ENCODE results near the gene ALG12. TPM values are rescaled to one million over a fixed set of nuclear protein-coding genes. Genes with fewer than 3 reads are reported as not detected.

The ALG12 gene
- total RNA-seq: 6.8 TPM

DNA sequence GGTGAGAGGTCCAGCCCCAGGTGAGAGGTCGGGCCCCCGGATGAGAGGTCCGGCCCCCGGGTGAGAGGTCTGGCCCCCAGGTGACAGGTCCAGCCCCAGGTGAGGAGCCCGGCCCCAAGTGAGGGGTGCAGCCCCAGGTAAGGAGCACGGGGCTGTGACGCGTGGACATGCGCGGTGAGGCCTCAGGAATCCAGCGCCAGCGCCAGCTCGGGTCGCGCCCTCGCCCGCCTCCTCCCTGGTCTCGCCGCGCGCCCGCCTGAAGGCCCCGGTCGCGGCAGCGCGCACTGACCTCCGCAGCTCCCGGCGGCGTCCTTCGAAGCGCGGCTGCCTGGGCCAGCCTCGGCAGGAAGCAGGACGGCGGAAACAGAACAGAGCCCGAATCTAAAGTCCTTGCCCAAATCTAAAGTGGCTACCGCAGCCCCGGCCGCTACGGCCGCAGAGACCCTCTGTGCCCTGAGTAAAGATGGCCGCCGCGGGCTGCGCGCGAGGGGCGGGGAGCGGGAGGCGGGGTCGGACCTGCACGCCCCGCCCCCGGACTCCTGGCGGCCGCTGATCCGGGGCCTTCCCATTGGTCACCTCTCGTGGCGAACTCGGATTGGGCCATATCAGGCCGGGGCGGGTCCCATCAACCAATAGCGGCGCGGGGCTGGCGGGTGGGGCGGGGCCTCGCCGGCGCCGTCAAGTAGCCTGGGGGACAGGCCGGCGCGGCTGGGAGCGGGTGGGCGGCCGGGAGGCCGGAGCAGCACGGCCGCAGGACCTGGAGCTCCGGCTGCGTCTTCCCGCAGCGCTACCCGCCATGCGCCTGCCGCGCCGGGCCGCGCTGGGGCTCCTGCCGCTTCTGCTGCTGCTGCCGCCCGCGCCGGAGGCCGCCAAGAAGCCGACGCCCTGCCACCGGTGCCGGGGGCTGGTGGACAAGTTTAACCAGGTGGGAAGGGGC lies at the start of gene ALG12, which contains the start of gene CRELD2:
Gene ALG12 (minus strand): TSS at position 465 of the 937 bp plus-strand sequence. CDS start 4,673 bp downstream, outside the sequence.
Gene CRELD2 (plus strand): TSS at position 661 of the 937 bp plus-strand sequence. CDS start 136 bp downstream, at position 797.
- H3K9me3 ChIP-seq (ENCODE audit: low read depth, low read length): no peaks in the 10 kb centered on the region
- H3K4me1 ChIP-seq (ENCODE audit: insufficient read depth, low read length): peaks cover 21% of the 10 kb centered on the region
- no peaks in the 10 kb centered on the region for H3K27me3 ChIP-seq (ENCODE audit: insufficient read depth, low read length)
- H3K4me3 ChIP-seq (ENCODE audit: low read length): peak within 1 kb of the TSS; percentile 79

GRCh38 chr22:49967706-49968208 lies 49.5 kb upstream of the ALG12 start:
- Histone ChIP-seq H3K27me3 (ENCODE audit: insufficient read depth, low read length) (no peaks in the 10 kb centered on the region), H3K4me1 (ENCODE audit: insufficient read depth, low read length) (peaks cover 81% of the 10 kb centered on the region), H3K4me3 (ENCODE audit: low read length) (no peak overlapping the region), H3K9me3 (ENCODE audit: low read depth, low read length) (no peaks in the 10 kb centered on the region)

DNA sequence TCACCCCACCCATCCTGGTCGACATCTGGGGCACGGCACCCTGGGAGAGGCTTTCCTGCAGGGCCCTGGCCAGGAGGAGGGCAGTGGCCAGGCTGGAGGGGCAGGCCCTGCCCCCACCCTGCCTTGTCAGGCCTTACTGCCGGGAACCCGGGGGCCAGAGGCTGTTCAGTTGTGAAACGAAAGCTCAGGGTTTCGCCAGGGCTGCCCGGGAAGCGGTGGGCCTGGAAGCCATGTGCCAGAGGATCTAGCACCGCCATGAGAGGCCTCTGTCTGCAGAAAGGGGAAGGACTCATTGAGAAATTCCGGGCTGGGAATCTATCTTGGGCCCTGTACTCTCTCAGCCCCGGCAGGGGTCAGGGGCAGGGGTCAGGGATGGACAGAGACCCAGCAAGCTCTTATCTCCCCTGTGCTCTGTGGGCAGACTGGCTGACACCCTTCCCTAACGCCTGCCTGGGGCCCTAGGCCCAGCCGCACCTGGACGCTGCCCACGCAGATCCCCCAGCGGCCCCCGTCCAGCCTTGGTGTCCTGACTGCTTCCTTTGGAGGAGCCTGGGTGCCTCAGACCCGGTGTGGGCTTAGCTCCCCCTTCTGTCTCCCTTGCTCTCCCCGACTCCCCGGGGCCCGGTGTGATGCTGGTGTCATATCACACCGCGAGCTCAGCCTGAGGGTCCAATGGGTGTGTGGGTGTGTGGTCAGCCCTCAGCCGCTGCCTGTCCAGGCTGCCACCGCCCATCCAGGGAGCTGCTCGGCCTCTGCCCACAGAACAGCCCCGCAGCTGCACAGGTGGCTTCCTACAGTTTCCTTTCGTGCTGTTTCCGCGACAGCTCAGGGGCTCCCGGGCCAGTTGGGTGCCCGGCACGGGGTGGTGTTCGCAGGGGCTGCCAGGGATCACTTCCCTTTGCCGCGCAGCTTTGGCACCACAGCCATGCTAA lies 48.8 kb upstream of the ALG12 start:
- Histone ChIP-seq H3K27me3 (ENCODE audit: insufficient read depth, low read length) (no peaks in the 10 kb centered on the region), H3K4me1 (ENCODE audit: insufficient read depth, low read length) (peaks cover 85% of the 10 kb centered on the region), H3K9me3 (ENCODE audit: low read depth, low read length) (no peaks in the 10 kb centered on the region), H3K4me3 (ENCODE audit: low read length) (no peak overlapping the region)

DNA sequence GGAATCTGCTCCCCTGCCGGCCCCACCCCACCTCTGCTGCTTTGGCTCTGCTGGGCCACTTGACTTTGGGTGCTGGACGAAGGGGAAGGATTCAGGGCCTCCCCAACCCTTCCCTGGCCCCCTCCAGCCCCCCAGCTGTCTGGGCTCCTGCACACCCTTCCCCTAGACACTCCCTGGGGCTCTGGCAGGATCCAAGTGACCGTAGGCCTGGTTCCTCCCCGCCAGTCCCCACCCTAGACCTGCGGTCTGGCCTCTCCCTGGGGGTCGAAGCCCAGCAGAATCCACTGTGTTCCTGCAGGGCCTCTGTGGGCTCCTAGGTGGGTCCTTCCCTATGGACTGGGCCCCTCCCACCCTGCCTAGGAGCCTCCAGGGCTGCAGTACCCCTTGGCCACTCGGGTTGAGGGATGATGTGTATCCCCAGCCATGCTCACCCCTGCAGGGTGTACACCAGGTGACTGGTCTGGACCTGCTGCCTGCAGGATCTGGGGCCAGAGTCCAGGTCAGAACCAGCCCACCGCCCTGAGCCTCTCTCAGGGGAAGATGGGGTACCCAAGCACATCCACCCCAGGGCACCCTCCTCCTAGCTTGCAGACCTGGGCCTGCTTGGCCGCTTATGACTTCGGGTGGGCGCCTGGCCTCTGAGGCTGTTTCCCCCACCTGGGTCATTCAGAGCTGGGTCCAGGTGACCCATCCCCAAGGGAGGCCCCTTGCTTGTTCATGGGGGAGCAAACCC lies 48.0 kb upstream of the ALG12 start:
- peaks cover 80% of the 10 kb centered on the region for H3K4me1 ChIP-seq (ENCODE audit: insufficient read depth, low read length)

DNA sequence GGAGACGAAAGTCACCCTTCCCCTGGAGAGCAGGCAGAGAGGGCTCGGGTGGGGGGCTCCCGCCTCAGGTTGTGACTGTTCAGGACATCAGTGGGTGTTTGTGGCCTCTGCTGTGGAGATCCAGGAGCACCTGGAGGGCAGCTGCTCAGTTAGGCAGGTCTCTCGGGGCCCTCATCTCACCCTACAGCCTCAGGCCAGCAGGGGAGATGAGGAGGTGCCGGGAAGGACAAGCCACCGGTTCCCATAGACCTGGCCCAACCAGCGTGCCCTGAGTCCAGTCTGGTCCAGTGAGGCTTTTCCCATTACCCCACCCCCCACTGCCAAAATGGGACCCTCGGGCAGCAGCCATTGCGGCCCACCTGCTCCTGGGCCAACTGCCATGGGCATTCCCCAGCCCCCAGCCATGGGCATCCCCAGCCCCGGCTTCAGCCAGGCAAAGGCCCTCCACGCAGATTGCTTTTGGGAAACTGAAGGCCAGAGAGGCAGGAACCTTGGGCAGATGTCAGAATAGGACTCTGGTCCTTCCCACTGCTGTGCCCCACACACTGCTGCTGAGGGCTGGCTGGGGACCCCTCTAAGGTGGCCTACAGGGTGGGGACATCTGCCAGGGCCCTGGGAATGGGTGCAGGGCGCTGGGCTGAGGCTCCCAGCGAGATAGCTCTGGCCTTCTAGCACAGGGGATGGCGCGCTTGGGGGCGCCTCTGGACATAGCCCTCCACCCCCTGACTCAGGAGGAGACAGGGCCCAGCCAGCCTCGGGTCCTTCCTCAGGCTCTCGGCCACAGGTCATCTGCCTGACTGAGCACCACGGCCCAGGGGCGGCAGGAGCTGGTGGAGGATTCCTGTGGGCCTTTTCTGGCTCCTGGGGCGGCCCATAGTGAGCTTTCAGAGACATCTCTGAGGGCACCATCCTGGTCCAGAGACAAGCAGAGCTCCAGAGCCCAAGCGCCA lies 47.1 kb upstream of the ALG12 start:
- Histone ChIP-seq H3K27me3 (ENCODE audit: insufficient read depth, low read length) (no peaks in the 10 kb centered on the region), H3K4me1 (ENCODE audit: insufficient read depth, low read length) (peaks cover 72% of the 10 kb centered on the region), H3K9me3 (ENCODE audit: low read depth, low read length) (no peaks in the 10 kb centered on the region), H3K4me3 (ENCODE audit: low read length) (no peak overlapping the region)

More for the DNA sequence above, 48.0 kb upstream of the ALG12 start:
- H3K9me3 ChIP-seq (ENCODE audit: low read depth, low read length): no peaks in the 10 kb centered on the region
- no peak overlapping the region for H3K4me3 ChIP-seq (ENCODE audit: low read length)
- H3K27me3 ChIP-seq (ENCODE audit: insufficient read depth, low read length): no peaks in the 10 kb centered on the region

- H3K9me3 ChIP-seq (ENCODE audit: low read depth, low read length): no peaks in the 10 kb centered on the region
- H3K4me3 ChIP-seq (ENCODE audit: low read length): no peak overlapping the region
- H3K4me1 ChIP-seq (ENCODE audit: insufficient read depth, low read length): peaks cover 70% of the 10 kb centered on the region
- no peaks in the 10 kb centered on the region for H3K27me3 ChIP-seq (ENCODE audit: insufficient read depth, low read length)
Observed at GRCh38 chr22:49964136-49965090, 46.2 kb upstream of the ALG12 start.

DNA sequence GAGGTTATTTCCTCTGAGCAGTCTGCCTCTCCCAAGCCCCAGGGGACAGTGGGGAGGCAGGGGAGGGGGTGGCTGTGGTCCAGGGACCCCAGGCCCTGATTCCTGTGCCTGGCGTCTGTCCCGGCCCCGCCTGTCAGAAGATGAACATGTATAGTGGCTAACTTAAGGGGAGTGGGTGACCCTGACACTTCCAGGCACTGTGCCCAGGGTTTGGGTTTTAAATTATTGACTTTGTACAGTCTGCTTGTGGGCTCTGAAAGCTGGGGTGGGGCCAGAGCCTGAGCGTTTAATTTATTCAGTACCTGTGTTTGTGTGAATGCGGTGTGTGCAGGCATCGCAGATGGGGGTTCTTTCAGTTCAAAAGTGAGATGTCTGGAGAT lies 45.4 kb upstream of the ALG12 start:
- Histone ChIP-seq H3K27me3 (ENCODE audit: insufficient read depth, low read length) (no peaks in the 10 kb centered on the region), H3K4me1 (ENCODE audit: insufficient read depth, low read length) (peaks cover 74% of the 10 kb centered on the region), H3K4me3 (ENCODE audit: low read length) (no peak overlapping the region), H3K9me3 (ENCODE audit: low read depth, low read length) (no peaks in the 10 kb centered on the region)

DNA sequence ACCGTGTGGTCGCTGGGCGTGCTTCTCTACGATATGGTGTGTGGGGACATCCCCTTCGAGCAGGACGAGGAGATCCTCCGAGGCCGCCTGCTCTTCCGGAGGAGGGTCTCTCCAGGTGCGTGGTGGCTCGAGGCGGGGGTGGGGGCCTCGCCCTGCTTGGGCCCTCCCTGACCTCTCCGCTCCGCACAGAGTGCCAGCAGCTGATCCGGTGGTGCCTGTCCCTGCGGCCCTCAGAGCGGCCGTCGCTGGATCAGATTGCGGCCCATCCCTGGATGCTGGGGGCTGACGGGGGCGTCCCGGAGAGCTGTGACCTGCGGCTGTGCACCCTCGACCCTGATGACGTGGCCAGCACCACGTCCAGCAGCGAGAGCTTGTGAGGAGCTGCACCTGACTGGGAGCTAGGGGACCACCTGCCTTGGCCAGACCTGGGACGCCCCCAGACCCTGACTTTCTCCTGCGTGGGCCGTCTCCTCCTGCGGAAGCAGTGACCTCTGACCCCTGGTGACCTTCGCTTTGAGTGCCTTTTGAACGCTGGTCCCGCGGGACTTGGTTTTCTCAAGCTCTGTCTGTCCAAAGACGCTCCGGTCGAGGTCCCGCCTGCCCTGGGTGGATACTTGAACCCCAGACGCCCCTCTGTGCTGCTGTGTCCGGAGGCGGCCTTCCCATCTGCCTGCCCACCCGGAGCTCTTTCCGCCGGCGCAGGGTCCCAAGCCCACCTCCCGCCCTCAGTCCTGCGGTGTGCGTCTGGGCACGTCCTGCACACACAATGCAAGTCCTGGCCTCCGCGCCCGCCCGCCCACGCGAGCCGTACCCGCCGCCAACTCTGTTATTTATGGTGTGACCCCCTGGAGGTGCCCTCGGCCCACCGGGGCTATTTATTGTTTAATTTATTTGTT lies 44.8 kb upstream of the ALG12 start:
- H3K4me1 ChIP-seq (ENCODE audit: insufficient read depth, low read length): peaks cover 69% of the 10 kb centered on the region
- H3K4me3 ChIP-seq (ENCODE audit: low read length): peak overlapping the region; percentile 32
- no peaks in the 10 kb centered on the region for H3K27me3 ChIP-seq (ENCODE audit: insufficient read depth, low read length)
- no peaks in the 10 kb centered on the region for H3K9me3 ChIP-seq (ENCODE audit: low read depth, low read length)

DNA sequence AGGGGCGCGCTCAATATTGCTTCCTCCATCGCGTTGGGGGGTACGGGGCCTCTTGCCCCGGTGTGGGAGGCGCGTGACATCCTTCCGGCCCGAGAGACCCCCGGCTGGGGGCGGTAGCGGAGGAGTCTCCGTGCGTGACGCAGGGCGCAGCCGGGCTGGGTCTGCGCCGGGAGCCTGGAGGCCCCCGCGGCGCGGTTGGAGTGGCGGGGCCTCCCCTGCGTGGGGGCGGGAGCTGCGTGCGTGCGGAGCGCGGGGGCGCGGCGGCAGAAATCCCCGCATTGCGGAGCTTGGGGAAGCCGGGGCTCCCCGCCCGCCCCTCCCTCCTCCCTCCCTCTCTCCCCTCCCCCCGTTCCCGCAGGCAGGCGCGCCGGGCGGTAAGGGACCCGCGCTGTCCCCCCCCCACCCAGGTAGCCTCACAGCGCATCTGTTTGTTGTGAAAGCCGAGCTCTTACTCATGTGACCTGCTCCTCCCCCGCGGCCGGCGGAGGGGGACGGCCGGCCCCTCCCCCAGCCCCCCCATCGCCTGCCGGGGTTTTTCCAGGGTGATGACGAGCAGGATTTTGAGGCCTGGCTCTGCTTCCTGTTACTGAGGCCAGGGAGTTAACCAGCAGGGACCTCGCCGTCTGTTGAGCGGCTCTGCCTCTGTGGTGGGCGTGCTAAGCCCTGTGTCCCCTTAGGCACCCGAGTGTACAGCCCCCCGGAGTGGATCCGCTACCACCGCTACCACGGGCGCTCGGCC lies 43.9 kb upstream of the ALG12 start:
- peak overlapping the region; percentile 82 for H3K4me3 ChIP-seq (ENCODE audit: low read length)

GRCh38 chr22:49961601-49962011 lies 43.4 kb upstream of the ALG12 start:
- Histone ChIP-seq H3K4me3 (ENCODE audit: low read length) (peak overlapping the region; percentile 82), H3K27me3 (ENCODE audit: insufficient read depth, low read length) (no peaks in the 10 kb centered on the region), H3K4me1 (ENCODE audit: insufficient read depth, low read length) (peaks cover 55% of the 10 kb centered on the region), H3K9me3 (ENCODE audit: low read depth, low read length) (no peaks in the 10 kb centered on the region)

More for the DNA sequence above, 43.9 kb upstream of the ALG12 start:
- Histone ChIP-seq H3K9me3 (ENCODE audit: low read depth, low read length) (no peaks in the 10 kb centered on the region), H3K27me3 (ENCODE audit: insufficient read depth, low read length) (no peaks in the 10 kb centered on the region), H3K4me1 (ENCODE audit: insufficient read depth, low read length) (peaks cover 61% of the 10 kb centered on the region)

- Histone ChIP-seq H3K27me3 (ENCODE audit: insufficient read depth, low read length) (no peaks in the 10 kb centered on the region), H3K9me3 (ENCODE audit: low read depth, low read length) (no peaks in the 10 kb centered on the region), H3K4me1 (ENCODE audit: insufficient read depth, low read length) (peaks cover 50% of the 10 kb centered on the region), H3K4me3 (ENCODE audit: low read length) (peak overlapping the region; percentile 82)
Observed at GRCh38 chr22:49961005-49961600, 42.9 kb upstream of the ALG12 start.
